ENCODE data around the gene CIBAR2.

Gene CIBAR2

GRCh38 chr16:85090181-85090580, 22.1 kb downstream of the CIBAR2 start:
- H3K4me3 ChIP-seq (ENCODE audit: low read length) = no peak overlapping the region
- no peaks in the 10 kb centered on the region for H3K36me3 ChIP-seq (ENCODE audit: control insufficient read depth, insufficient read depth, low read length)
- no peak overlapping the region for H3K9ac ChIP-seq (ENCODE audit: low read length)
- no peaks in the 10 kb centered on the region for H3K4me1 ChIP-seq (ENCODE audit: control insufficient read depth, insufficient read depth, low read length)
- H3K27me3 ChIP-seq (ENCODE audit: control insufficient read depth, insufficient read depth, low read length) = no peaks in the 10 kb centered on the region
- no peak overlapping the region for H3K27ac ChIP-seq (ENCODE audit: low read depth, low read length)

GRCh38 chr16:85089525-85089924, 22.7 kb downstream of the CIBAR2 start:
- no peak overlapping the region for H3K9ac ChIP-seq (ENCODE audit: low read length)
- H3K27ac ChIP-seq (ENCODE audit: low read depth, low read length) = no peak overlapping the region
- H3K4me3 ChIP-seq (ENCODE audit: low read length) = no peak overlapping the region
- no peaks in the 10 kb centered on the region for H3K4me1 ChIP-seq (ENCODE audit: control insufficient read depth, insufficient read depth, low read length)
- H3K27me3 ChIP-seq (ENCODE audit: control insufficient read depth, insufficient read depth, low read length) = no peaks in the 10 kb centered on the region
- no peaks in the 10 kb centered on the region for H3K36me3 ChIP-seq (ENCODE audit: control insufficient read depth, insufficient read depth, low read length)

GRCh38 chr16:85088570-85089199, 23.6 kb downstream of the CIBAR2 start:
- no peak overlapping the region for H3K27ac ChIP-seq (ENCODE audit: low read depth, low read length)
- H3K36me3 ChIP-seq (ENCODE audit: control insufficient read depth, insufficient read depth, low read length) = no peaks in the 10 kb centered on the region
- no peaks in the 10 kb centered on the region for H3K27me3 ChIP-seq (ENCODE audit: control insufficient read depth, insufficient read depth, low read length)
- no peaks in the 10 kb centered on the region for H3K4me1 ChIP-seq (ENCODE audit: control insufficient read depth, insufficient read depth, low read length)
- H3K9ac ChIP-seq (ENCODE audit: low read length) = no peak overlapping the region
- no peak overlapping the region for H3K4me3 ChIP-seq (ENCODE audit: low read length)

- H3K36me3 ChIP-seq (ENCODE audit: control insufficient read depth, insufficient read depth, low read length) = no peaks in the 10 kb centered on the region
Measured at GRCh38 chr16:85087899-85088569, 24.2 kb downstream of the CIBAR2 start.

DNA sequence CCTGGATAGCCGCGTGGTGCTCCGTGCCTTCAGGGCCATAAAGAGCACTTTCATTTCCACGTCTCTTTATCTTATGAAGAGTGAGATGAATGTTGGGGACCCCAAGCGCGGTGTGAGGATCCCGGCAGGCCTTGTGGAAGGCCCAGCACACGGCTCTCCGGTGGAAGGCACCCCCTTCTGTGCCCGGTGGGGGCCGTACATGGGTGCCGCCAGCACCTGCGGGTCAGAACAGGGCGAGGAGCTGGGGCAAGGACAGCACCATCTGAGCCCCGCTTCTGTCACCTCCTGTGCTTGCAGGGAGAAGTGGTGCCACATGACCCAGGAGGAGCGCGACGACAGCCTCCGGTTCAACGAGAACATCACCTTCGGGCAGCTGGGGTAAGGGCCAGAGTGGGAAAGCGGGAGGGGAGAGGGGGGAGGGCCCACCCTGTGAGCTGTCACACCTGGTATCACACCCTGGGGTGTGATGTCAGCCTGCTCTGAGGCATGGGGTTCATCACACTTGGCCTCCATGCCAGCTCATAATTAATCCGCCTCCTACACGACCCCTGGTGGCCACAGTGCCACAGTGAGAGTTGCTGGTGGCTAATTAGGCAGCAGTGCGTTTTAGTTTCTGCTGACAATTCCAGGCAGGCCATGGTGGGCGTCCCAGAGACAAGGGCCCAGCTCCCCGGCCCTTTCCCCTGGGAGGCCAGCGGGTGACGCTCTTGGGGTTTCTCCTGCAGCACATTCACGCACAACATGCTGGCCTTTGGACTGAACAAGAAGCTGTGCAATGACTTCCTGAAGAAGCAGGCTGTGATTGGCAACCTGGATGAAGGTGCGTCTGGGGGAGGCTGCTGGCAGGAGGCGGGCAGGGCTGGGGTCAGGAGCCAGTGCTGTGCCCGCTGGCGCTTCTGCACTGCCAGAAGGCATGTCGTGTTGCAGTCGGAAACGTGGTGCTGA, 25.7 kb downstream of the CIBAR2 start:
- Histone ChIP-seq H3K4me3 (ENCODE audit: low read length) (no peak overlapping the region), H3K27me3 (ENCODE audit: control insufficient read depth, insufficient read depth, low read length) (no peaks in the 10 kb centered on the region), H3K36me3 (ENCODE audit: control insufficient read depth, insufficient read depth, low read length) (no peaks in the 10 kb centered on the region), H3K4me1 (ENCODE audit: control insufficient read depth, insufficient read depth, low read length) (no peaks in the 10 kb centered on the region), H3K9ac (ENCODE audit: low read length) (no peak overlapping the region), H3K27ac (ENCODE audit: low read depth, low read length) (no peak overlapping the region)

More at GRCh38 chr16:85087899-85088569, 24.2 kb downstream of the CIBAR2 start:
- H3K4me3 ChIP-seq (ENCODE audit: low read length) = no peak overlapping the region
- no peak overlapping the region for H3K27ac ChIP-seq (ENCODE audit: low read depth, low read length)
- no peaks in the 10 kb centered on the region for H3K27me3 ChIP-seq (ENCODE audit: control insufficient read depth, insufficient read depth, low read length)
- no peak overlapping the region for H3K9ac ChIP-seq (ENCODE audit: low read length)
- no peaks in the 10 kb centered on the region for H3K4me1 ChIP-seq (ENCODE audit: control insufficient read depth, insufficient read depth, low read length)

- Histone ChIP-seq H3K27me3 (ENCODE audit: control insufficient read depth, insufficient read depth, low read length) (no peaks in the 10 kb centered on the region), H3K27ac (ENCODE audit: low read depth, low read length) (no peak overlapping the region), H3K4me3 (ENCODE audit: low read length) (no peak overlapping the region), H3K9ac (ENCODE audit: low read length) (no peak overlapping the region), H3K36me3 (ENCODE audit: control insufficient read depth, insufficient read depth, low read length) (peaks cover 6% of the 10 kb centered on the region), H3K4me1 (ENCODE audit: control insufficient read depth, insufficient read depth, low read length) (no peaks in the 10 kb centered on the region)
Measured at GRCh38 chr16:85085721-85086120, 26.6 kb downstream of the CIBAR2 start.

- H3K4me3 ChIP-seq (ENCODE audit: low read length) = no peak overlapping the region
- no peak overlapping the region for H3K9ac ChIP-seq (ENCODE audit: low read length)
- H3K27me3 ChIP-seq (ENCODE audit: control insufficient read depth, insufficient read depth, low read length) = no peaks in the 10 kb centered on the region
- peaks cover 6% of the 10 kb centered on the region for H3K36me3 ChIP-seq (ENCODE audit: control insufficient read depth, insufficient read depth, low read length)
- no peak overlapping the region for H3K27ac ChIP-seq (ENCODE audit: low read depth, low read length)
- no peaks in the 10 kb centered on the region for H3K4me1 ChIP-seq (ENCODE audit: control insufficient read depth, insufficient read depth, low read length)
Measured at GRCh38 chr16:85084841-85085510, 27.3 kb downstream of the CIBAR2 start.

DNA sequence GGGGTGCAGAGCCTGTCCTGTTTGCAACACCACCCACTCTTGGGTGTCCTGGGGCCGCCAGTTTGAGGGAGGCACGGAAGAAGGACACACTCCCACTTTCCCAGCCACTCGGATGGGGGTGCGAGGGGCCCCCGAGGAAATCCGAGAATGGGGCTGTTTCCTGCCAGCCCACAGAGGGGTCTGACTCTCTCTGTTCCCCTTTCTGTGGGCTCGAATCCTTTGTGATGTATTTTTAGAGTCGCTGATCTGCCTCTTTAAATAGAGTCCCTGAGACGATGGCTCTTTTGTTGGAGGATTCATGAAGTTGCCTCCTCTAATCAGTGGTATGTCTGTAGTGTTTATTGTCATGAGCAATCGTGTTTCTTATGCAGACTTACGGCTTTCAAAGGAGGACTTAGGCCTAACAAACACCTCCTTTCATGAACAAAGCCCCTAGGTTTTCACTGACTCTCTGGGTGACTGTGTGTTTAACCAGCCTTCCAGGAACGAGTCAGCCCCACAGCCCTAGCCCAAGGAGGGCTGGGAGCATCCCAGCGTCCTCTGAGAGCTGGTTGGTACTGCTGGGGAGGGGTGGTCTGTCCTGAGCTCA, 29.1 kb downstream of the CIBAR2 start:
- Histone ChIP-seq H3K27me3 (ENCODE audit: control insufficient read depth, insufficient read depth, low read length) (no peaks in the 10 kb centered on the region), H3K4me1 (ENCODE audit: control insufficient read depth, insufficient read depth, low read length) (no peaks in the 10 kb centered on the region), H3K36me3 (ENCODE audit: control insufficient read depth, insufficient read depth, low read length) (peaks cover 6% of the 10 kb centered on the region), H3K9ac (ENCODE audit: low read length) (no peak overlapping the region), H3K27ac (ENCODE audit: low read depth, low read length) (no peak overlapping the region), H3K4me3 (ENCODE audit: low read length) (no peak overlapping the region)

DNA sequence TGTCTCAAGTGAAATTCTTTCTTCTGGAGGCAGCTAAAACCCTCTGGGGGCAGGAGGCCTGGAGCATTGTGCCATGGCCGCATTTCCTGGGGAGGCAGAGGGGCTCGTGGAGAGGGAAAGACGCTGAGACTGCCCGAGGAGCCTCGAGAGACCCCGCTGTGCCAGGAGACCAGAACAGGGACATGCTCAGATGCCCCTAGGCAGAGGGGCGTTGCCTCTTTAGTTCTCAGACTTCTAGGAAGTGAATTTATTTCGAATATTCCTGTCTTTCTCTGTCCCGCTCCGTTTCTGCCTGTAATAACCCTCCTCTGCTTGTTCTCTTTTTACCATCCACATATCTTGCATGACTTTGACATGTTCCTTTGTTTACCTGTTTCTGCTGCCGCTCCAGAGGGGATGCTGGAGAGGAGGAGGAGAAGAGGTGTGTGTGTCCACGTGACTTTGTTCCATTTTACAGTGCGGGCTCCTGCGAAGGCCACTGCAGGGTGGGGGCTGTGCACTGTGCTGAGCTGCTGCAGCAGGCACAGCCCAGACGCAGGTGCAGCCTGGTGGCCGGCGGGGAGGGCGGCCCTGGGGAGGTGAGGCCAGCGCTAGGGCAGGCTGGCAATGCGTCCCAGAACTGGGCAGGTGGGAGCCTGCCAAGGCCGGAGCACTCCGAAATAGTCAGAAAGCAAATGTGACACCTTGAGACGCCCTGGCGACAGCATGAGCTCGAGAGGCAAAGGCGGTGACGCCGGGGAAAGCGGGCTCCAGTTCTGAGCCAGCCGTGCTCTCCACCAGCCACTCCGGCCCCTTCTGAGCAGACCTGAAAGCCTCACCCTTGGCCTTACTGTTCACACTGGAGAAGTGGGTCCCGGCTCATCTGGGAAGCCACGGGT, 29.9 kb downstream of the CIBAR2 start:
- Histone ChIP-seq H3K9ac (ENCODE audit: low read length) (no peak overlapping the region), H3K4me3 (ENCODE audit: low read length) (no peak overlapping the region), H3K36me3 (ENCODE audit: control insufficient read depth, insufficient read depth, low read length) (peaks cover 6% of the 10 kb centered on the region), H3K4me1 (ENCODE audit: control insufficient read depth, insufficient read depth, low read length) (no peaks in the 10 kb centered on the region), H3K27ac (ENCODE audit: low read depth, low read length) (no peak overlapping the region), H3K27me3 (ENCODE audit: control insufficient read depth, insufficient read depth, low read length) (no peaks in the 10 kb centered on the region)

DNA sequence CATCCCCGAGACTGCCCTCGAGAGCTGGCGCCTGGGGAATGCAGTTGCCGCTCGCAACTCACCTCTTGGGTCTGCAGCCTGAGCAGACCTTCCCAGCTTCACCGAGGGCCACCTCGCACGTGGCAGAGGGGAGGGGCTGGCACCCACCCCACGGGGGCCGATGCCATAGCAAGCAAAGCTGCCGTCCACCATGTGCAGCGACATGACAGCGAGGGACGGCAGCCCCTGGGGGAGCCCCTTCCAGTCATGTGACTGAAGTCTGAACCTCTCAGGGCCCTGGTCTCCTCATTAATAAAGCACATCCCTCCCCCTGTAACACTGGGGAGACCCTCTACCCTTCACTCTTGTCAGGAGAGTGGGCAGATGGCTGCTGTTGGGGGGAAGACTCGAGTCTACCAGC, 30.5 kb downstream of the CIBAR2 start:
- no peaks in the 10 kb centered on the region for H3K27me3 ChIP-seq (ENCODE audit: control insufficient read depth, insufficient read depth, low read length)
- no peaks in the 10 kb centered on the region for H3K4me1 ChIP-seq (ENCODE audit: control insufficient read depth, insufficient read depth, low read length)
- peaks cover 6% of the 10 kb centered on the region for H3K36me3 ChIP-seq (ENCODE audit: control insufficient read depth, insufficient read depth, low read length)
- no peak overlapping the region for H3K9ac ChIP-seq (ENCODE audit: low read length)
- no peak overlapping the region for H3K27ac ChIP-seq (ENCODE audit: low read depth, low read length)
- no peak overlapping the region for H3K4me3 ChIP-seq (ENCODE audit: low read length)

DNA sequence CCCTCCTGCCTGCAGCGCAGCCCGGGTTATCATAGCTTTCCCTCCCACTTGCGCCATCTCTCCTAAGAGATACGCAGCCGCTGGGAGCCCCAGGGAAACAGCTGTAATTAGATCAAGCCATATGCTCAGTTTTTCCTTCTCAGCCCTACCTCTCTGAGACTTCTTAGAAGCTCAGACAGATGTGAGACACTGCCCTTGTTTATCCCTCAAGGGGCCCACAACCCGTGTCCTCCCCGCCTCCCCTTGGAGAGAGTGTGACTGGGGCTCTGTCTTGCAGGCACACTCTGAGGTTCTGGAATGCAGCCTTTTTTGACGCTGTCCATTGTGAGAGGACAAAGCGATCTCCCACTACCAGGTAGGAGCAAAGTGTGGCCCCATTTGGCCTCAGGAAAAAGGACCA, 31.2 kb downstream of the CIBAR2 start:
- Histone ChIP-seq H3K27ac (ENCODE audit: low read depth, low read length) (no peak overlapping the region), H3K9ac (ENCODE audit: low read length) (no peak overlapping the region), H3K27me3 (ENCODE audit: control insufficient read depth, insufficient read depth, low read length) (no peaks in the 10 kb centered on the region), H3K36me3 (ENCODE audit: control insufficient read depth, insufficient read depth, low read length) (peaks cover 6% of the 10 kb centered on the region), H3K4me3 (ENCODE audit: low read length) (no peak overlapping the region), H3K4me1 (ENCODE audit: control insufficient read depth, insufficient read depth, low read length) (no peaks in the 10 kb centered on the region)
